Glomerular visceral epithelial cell (primary cell): ENCODE results near the gene NRXN3.

Experiments
- DNase-seq: peaks from one replicate; pipeline ENCODE4 v3.0.0-alpha.2; 2016; ENCODE audit errors: extremely low spot score

The NRXN3 gene

GRCh38 chr14:79881299-79881698 is 1711.1 kb downstream of the NRXN3 start:
- DNase-seq = no peak

- DNase-seq = no peak
Measured at GRCh38 chr14:79890527-79890926, 1720.4 kb downstream of the NRXN3 start.

GRCh38 chr14:79896009-79896408 is 1725.8 kb downstream of the NRXN3 start:
- DNase-seq = no peak

GRCh38 chr14:79899610-79900009 is 1729.4 kb downstream of the NRXN3 start:
- no peak for DNase-seq

- no peak for DNase-seq
Measured at GRCh38 chr14:79904497-79904896, 1734.3 kb downstream of the NRXN3 start.

GRCh38 chr14:79906994-79907393 is 1736.8 kb downstream of the NRXN3 start:
- DNase-seq = no peak

- no peak for DNase-seq
Measured at GRCh38 chr14:79910086-79910485, 1739.9 kb downstream of the NRXN3 start.

GRCh38 chr14:79911744-79912143 is 1741.6 kb downstream of the NRXN3 start:
- DNase-seq = no peak

GRCh38 chr14:79914595-79914994 is 1744.4 kb downstream of the NRXN3 start:
- DNase-seq = no peak

- no peak for DNase-seq
Measured at GRCh38 chr14:79915406-79915805, 1745.2 kb downstream of the NRXN3 start.

GRCh38 chr14:79916281-79916680 is 1746.1 kb downstream of the NRXN3 start:
- DNase-seq = no peak

- no peak for DNase-seq
Measured at GRCh38 chr14:79916892-79917291, 1746.7 kb downstream of the NRXN3 start.
